ENCODE measurements around the gene MYO1H.

DNA sequence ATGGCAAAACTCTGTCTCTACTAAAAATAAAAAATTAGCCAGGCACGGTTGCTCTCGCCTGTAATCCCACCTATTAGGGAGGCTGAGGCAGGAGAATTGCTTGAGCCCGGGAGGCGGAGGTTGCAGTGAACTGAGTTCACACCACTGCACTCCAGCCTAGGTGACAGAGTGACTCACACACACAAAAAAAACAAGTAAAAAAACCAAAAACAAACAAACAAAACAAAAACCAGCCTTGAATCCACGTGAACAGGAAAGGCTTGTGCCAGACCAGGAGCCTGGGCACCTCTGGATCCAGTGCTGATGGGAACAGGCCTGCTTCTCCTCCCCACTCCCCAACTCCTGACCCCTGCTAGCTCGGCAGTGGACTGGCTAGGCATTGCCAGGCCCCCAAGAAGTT lies 42.2 kb upstream of the MYO1H start:
- TF ChIP-seq, protein P1, sequence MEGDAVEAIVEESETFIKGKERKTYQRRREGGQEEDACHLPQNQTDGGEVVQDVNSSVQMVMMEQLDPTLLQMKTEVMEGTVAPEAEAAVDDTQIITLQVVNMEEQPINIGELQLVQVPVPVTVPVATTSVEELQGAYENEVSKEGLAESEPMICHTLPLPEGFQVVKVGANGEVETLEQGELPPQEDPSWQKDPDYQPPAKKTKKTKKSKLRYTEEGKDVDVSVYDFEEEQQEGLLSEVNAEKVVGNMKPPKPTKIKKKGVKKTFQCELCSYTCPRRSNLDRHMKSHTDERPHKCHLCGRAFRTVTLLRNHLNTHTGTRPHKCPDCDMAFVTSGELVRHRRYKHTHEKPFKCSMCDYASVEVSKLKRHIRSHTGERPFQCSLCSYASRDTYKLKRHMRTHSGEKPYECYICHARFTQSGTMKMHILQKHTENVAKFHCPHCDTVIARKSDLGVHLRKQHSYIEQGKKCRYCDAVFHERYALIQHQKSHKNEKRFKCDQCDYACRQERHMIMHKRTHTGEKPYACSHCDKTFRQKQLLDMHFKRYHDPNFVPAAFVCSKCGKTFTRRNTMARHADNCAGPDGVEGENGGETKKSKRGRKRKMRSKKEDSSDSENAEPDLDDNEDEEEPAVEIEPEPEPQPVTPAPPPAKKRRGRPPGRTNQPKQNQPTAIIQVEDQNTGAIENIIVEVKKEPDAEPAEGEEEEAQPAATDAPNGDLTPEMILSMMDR (IDR thresholded peaks at IDR 0.05; ENCODE audit: low read depth, low read length) = no peak
- no peak for TF ChIP-seq EZH2phosphoT487 (IDR thresholded peaks at IDR 0.05; ENCODE audit: low read depth)

All from OCI-LY3 (cell line).